ENCODE measurements around the gene TEX36.
"Not testable (repeated sequence)": the region's sequence is repeated elsewhere in the genome, so short reads cannot be mapped to it uniquely, and the experiment has no call there.

The TEX36 gene, protein sequence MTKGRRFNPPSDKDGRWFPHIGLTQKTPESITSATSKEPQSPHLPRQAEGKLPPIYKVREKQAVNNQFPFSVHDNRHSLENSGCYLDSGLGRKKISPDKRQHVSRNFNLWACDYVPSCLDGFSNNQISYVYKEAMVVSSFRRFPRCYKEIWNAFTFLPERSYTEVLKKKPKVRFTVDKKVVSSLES

DNA sequence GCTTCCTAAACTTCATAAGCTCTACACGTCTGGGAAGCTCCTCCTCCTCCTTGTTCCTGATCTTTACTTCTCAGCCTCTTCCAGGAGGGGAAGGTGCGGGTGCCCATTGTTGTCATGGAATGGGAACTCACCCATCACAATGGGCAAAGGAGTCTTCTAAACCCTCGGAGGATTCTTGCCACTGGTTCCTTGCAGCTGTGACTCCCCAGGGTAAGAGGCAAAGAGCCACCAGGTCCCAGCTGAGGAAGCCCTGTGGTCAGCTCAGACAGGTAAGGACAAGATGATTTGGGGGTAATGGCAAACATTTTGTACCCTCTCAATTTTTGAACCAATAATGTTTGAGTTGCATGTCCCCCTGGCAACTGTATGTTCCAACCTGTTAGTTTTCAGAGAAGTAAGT lies at the start of gene TEX36:
Gene TEX36, minus strand, starts transcription at position 101 of the 400 bp plus-strand sequence. CDS start 174 bp downstream, outside the sequence.
- no peak for DNase-seq

DNA sequence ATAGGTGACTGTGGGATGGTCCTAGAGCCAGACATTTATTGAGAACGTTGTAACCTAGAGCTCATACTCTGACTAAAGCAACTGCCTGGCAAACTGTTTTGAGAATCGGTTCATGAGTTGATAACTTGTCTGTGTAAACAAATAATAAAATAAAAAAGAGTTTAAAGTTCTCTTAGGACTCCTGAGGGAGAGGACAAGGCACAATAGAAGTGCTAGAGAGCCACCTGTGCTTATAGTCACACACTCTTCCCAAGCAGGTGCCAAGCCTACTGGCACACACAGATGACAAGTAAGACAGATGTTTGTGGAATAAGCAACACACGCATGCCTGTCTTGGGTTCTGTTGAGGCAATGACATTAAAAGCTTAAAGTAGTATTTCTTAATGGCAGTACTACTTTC lies 44.5 kb upstream of the TEX36 start:
- DNase-seq, result no peak

DNA sequence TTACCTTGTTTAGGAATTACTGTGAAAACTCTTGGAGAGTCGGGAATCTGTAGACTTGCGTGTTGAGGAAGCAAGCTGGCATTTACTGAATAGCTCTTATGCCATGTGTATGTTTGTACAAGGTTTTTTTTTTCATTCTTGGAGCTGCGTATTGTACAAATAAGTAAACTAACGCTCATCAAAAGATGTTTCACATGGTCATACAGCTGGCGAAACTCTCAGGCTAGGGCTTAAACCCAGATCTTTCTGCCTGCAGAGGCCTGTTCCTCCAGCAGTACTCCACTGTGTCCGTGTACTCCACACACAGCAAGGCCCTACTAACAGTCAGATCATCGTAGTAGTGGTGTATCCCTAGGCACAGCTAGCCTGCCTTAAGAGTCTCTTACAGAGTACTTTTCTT lies 44.0 kb upstream of the TEX36 start:
- no peak for DNase-seq

DNA sequence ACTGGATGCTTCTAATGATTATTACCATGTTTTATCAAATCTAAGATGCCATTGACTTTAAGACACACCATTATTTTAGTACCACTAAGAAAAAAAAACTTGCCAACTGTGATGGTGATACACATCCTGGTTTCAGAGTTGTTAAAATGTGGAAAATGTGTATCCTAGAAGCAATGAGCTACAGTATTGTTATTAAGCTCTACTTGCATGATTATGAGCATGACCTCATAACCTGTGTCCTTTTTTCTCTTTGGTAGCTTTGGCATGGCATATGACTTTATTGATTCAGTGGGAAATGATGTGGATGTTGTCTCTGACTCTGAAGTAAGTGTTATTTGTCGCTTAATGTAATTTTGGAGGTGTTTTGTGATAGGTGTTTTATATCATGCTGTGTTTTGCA lies 39.8 kb upstream of the TEX36 start:
- DNase-seq, result no peak

DNA sequence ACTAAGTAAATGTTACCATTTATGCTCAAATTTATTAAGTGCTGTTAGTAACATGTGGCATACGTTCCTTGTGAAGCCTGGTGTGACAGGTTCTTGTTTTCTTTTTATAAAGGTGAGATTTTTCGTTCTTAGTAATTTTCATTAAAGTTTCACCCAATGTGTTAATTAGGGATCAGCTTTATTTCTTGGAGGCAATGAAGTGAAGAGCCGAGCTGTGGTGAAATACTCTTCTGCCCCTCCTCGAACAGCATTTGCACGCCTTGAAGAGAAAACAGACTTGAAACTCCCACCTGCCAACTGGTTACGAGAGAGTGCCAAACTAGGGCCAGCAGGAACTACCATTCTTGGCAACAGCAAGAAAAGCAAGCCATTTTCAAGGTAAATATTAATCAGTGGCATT lies 38.1 kb upstream of the TEX36 start:
- DNase-seq, result no peak

DNA sequence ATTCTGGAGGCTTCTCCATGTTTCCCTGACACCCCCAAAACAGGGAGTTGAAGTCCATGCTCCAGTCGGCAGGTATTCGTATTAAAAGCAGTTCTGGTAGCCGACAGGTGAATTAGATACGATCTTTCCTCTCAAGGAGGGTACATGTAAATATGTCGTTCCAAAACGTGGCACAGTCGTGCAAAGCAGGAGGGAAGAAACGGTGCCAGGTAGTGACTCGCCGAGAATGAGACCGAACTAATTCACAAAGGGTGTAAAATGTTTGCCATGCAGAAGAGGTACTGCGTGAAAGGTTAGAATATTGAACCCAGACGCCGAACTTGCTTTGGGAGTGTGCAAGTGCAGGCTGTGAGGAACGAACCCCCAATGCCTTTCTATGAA lies 37.0 kb upstream of the TEX36 start:
- DNase-seq, result peak; percentile 57

DNA sequence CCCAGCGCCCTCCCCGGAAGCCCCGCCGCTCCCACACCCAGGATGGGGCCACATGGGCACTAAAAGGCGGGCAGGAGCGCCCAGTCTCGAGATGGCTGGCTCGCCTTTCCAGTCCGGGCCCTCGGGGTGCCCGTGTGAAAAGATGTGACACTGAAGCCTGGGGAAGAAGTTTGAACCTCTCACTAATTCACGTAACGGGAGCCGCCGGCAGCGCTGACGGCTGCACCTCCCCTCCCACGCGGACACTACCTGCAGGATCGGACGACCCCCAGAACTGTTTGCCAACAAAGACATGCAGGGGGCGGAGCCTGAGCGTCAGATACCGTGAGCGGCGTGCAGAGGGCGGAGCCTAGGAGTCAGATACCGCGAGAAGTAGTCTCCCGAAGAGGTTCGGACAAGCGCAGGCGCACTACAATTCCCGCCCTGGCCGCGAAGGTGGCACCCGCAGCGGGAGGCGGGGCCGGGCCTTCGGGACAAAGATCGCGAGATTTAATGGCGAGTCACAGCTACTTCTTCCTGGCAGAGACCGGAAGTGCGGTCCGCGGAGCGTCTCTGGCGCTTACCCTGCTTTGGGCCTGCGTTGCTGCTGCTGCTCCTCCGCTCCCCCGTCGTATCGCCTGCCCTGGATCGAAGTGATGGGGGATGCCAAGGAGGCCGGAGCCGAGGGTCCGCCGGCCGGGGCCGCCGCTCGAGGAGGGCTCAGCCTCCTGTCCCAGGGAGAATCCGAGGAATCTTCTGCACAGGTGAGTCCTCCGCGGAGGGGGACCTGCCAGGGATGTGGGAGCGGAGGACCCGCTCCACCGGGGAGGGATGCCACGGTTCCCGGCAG lies 36.4 kb upstream of the TEX36 start, which contains the start of gene EDRF1:
Gene EDRF1, plus strand, starts transcription at position 537 of the 829 bp plus-strand sequence. Its CDS starts 99 bp downstream, at position 636.
- DNase-seq, result peak; percentile 100

DNA sequence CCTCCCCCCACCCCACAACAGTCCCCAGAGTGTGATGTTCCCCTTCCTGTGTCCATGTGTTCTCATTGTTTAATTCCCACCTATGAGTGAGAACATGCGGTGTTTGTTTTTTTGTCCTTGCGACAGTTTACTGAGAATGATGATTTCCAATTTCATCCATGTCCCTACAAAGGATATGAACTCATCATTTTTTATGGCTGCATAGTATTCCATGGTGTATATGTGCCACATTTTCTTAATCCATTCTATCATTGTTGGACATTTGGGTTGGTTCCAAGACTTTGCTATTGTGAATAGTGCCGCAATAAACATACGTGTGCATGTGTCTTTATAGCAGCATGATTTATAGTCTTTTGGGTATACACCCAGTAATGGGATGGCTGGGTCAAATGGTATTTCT lies 31.8 kb upstream of the TEX36 start:
- not testable (repeated sequence) for DNase-seq

DNA sequence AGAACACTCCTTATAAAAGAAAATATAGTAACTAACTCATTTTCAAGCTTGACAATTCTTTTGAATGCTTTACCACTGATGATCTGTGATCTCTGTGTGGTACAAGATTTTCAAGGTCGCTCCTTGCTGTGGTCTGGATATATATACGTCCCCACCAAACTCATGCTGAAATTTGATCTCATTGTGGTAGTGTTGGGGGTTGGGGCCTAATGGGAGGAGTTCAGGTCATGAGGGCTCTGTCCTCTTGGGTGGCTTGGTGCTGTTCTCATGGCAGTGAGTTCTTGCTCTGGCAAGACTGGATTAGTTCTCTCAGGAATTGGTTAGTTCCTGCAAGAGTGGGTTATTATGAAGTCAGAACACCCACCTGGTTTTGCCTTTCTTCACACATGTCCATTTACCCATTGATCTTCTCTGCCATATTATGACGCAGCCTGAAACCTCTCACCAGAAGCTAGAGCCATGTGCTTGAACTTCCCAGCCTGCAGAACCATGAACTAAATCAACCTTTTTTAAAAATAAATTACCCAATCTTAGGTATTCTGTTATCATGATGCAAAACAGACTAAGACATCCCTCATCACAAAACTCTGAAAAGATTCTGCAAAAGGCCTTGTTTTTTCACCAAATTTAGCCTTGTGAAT lies 28.3 kb upstream of the TEX36 start:
- peak; percentile 67 for DNase-seq

DNA sequence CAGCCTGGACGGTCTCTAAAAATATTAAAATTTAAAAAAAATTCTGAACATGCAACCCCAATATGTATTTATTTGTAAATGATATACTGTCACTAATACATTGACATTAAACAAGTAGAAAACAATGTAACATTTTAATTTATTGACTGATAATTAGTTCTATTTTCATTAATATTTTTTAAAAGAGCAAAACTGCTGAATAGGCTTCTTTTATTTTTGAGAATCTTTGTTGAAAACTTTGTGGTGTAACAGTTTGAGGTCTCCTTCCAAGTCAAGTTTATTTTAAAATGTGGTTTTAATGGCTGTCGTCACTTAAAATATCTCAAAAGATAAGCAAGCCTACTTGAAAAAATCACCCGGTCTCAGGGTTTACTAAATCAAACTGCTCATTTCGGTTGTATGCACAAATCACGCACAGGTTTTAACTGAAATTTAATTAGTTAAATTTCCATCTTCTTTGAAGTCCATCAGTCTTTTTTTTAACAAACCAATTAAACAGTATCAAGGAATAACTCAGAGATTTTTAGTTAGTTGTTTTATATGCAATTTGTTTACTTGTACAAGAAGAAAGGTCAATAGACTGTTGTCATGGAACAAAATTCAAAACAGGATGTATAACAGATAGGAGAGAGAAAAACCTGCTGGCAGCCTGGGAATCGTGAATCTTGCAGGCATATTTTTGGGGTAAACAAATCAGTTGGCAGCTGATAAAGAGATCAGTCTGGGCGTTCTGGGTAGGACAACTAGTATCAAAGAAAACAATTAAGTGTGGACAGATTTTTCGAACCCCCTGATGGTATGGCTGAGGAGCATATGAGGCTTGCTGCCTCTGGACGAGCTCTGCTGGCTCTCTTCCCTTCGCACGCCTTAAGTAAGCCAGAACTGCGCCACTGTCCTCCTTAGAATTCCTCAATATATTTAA lies 26.9 kb upstream of the TEX36 start:
- DNase-seq, result no peak

DNA sequence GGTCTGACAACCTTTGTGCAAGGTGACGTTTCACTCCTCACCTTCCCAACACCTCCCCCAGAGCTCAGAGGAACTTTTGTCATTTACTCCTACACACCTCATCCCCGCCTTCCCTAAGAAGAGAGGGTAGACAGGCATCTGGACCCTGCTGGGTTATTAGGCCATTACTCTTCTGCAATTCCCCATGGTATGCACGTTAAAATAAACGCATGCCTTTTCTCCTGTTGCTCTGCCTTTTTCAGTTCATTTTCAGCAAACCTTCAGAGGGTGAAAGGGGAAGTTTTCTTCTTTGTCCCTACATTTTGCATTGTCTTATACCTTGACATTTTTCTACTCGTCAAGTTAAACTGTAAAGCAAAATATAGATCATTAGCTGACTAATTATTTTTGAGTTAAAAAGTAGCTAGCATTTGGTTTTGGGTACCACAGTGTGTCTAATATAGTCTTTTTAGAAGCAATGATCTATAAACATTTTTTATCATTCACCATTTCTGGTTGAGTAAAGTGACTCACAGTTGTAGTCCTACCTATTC lies 26.1 kb upstream of the TEX36 start:
- DNase-seq, result no peak

DNA sequence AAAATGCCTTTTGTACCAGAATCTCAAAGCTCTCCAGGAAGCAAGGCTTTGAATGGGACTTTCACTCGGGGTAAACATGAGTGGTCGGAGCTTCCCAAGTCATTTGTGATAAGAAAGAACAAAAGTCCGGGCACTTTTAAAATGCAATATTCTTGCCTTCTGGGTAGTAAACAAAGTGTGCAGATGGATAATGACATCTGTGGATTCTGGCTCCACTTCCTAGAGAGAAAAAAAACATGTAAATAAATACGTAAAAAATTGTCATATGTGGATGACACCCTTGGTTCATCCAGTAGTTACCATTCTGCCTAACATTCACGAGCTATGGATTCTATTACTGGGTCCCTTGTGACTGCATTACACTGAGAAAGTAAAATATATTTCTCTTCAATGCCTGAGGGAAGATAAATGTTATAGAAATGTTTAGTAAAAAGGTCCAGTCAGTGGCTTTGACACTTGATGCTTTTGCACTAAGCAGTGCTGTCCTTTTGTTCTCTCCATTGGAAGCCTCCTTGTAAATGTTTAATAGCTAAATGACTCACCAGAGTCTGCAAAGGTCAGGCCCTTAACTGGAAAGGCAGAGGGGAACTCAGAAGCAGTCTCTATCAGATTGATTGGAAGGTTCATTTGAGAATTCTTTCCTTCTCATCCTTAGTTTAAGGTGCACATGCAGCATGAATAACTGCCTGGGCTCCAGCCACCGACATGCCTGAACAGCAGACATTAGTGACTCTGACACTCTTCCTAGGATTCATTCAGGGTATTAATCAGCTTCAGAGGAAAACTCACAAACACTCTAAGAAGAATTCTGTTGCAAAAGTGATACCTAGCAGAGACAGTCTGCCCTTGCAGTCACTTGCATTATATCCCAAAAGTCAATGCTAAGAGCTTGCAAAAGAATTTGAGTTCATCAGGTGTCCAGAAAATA lies 24.8 kb upstream of the TEX36 start:
- DNase-seq, result peak; percentile 24

DNA sequence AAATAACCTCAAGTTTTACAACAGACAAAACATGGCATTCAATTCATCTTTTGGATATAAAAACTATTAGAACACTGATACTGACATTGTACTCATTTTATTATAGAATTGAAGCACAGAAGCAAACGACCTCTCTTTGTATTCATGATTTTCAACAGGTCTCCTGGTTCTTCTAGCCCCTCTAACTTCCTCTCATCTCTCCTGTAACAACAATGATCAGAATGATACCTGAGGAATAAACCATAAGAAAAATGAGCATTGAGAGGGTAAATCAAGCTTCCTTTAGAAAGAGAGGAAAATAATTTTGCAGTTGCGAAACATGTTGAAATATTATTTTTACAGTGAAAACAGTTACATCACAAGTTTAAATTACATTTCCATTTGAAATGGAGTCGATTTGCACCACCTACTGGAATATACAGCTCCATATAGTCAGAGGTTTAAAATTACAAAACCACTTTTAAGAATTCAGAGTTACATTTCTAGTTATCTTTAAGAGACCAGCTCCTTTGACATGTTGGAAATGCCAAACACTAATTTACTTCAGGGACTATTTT lies 17.5 kb upstream of the TEX36 start:
- DNase-seq, result peak; percentile 64

DNA sequence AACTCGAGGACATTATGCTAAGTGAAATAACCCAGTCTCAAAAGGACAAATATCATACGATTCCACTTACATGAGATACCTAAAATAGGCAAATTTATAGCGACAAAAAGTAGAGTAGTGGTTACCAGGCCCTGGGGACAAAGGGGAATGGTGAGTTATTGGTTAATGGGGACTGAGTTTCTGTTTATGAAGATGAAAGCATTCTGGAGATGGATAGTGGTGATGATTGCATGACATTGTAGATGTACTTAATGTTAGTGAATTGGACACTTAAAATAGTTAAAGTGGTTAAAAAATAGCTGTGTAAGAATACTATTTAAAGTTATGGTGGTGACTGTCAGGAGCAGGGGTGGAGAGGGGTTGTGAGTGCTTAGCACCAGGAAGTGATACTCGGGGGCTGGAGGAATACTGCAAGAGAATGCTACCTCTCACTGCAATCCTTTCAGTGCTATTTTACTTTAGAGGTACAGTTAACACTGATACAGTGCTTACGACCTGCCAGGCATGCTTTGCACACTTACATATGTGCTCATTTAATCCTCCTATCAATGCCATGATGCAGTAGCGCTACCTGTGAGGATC lies 16.7 kb upstream of the TEX36 start:
- no peak for DNase-seq

DNA sequence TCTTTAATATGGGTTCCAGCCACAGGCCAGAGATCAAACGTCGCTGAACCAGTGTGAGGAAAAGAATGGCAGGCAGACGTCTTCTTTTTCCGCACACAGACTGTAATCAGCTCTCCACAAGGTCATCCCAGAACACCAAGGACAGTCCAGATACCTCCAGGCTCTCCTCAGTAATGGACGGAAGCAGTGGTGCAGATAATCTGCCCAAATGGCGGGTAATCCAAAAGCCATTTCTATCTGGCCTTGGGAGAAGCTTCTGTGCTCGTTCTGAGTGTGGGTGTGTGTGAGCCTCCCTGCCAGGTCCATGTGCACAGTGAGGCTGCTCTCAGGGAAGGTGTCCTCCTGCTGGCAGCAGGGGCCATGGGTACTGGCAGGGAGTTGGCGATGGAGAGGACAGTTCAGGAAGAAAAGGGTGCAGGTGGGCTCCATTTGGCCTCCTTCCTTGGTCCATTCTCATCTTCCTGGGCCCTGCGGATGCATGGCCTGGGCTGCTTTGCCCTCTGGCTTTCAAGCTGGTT lies 15.6 kb upstream of the TEX36 start:
- no peak for DNase-seq

DNA sequence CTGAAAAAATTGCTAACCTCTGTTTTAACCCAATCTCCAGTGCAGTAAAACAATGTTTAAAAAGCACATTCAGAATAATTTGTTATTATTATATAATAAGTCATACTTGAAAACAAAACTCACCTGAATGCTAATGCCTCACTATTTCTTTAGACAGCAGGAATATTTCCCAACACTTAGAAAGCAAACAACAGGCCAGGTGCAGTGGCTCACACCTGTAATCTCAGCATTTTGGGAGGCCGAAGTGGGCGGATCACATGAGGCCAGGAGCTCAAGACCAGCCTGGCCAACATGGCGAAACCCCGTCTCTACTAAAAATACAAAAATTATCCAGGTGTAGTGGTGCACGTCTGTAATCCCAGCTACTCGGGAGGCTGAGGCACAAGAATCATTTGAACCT lies 13.9 kb upstream of the TEX36 start:
- DNase-seq, result not testable (repeated sequence)

DNA sequence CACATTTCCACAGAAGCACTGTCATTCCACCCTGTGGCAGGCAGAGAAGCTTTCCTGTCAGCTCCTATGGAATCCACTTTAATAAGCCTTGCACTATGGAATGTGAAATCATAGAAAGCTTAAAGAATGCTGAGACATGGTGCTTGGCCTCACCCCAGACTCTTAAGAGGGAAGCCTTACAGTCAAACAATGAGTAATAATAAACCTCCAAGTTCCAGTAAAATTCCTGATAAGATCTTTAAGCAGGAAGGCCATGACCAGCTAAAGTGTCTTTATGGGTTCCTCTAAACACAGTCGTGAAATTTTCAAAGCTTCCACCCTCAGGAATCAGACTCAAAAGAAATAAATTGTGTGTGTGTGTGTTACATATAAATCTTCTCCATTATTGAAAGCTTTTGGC lies 11.9 kb upstream of the TEX36 start:
- peak; percentile 35 for DNase-seq

DNA sequence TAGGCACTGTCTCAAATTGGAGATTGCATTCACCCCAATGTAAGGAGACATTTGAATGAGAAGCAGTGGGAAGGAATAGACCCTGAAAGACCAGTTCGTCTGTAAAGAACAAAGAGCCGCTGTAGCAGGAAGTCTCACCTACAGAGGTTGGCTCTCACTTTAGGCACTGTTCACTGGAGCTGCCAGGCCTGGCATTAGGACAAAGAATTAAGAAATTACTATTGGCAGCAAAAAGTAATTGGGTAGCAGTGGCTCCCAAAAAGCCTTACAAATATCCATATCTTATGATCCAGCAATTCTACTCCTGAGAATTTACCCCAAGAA lies 10.5 kb upstream of the TEX36 start:
- no peak for DNase-seq

DNA sequence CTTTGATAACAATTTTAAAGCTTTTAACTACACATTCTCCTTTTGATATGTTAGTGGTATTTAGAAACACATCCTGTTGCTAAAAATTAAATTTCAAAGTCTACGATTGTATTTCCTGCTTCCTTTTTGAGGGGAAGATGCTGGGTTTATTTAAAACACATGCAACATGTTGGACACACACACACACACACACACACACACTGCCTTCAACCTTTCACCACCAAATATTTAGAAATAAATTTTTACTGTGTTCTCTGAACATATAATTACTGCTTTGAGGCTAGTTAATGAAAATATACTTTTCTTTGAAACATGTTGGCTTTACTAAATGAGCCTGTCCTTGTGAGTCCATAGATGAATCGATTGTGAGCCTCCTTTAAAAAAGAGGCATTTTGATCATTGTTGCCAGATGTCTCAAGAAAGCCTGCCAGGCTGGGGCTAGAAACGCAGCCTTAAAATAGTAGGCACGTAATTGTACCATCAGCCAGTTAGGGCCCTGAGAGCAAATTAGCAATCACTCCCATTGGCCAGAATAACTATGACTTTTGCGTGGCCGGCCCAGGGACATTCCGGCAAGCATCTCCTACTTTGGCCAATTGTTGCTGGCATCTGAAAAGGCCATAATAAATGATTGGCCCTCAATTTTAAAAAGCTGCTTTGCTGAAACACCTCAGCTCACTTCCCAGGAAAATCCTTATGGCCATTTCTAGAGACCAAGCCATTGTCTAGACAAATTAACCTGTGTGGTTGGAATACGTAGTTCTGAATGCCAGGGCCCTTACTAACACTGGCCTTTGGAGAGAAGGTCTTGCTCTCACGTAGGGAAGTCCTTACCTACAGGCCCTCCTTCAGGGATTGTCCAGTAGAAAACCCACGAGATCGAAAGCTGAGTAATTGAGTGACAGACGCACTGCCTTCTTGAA lies 9.9 kb upstream of the TEX36 start:
- no peak for DNase-seq

DNA sequence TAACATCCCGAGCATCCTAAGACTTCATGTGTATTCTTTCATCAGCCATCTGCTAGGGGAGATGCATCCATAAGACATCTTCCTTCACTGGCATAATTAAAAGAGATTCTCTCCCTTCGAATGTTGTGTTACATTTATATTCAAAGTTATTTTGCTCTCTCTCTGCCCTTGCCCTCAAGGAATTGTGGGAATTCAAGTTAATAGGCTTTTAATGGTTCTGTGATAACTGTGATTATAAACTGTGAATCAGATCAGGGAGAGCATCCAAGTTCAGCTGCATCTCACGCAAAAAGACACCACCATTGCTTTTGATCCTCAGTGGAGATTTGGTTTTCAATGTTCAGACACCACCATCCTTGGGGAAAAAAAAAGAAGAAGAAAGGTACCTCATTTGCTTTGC lies 9.2 kb upstream of the TEX36 start:
- DNase-seq, result no peak
